GDM1 (cell line): ENCODE measurements around the gene ARV1.
"Not testable (repeated sequence)": the region's sequence is repeated elsewhere in the genome, so short reads cannot be mapped to it uniquely, and the experiment has no call there.

ENCODE experiments used
- DNase-seq: peaks from one replicate; lab custom pipeline; 2025; lab: John Stamatoyannopoulos, UW

ARV1 gene

GRCh38 chr1:230976825-230977747 lies 1.8 kb upstream of the ARV1 start:
- no peak for DNase-seq

GRCh38 chr1:230977761-230978490 lies 968 bp upstream of the ARV1 start:
- no peak for DNase-seq

- no peak for DNase-seq
These were observed 459 bp downstream of the ARV1 start for GRCh38 chr1:230979389-230979716.

- DNase-seq: no peak
These were observed 1.1 kb downstream of the ARV1 start for GRCh38 chr1:230979952-230980351.

GRCh38 chr1:230982696-230983095 lies 3.8 kb downstream of the ARV1 start:
- no peak for DNase-seq

GRCh38 chr1:230983811-230984210 lies 4.9 kb downstream of the ARV1 start:
- DNase-seq: no peak

GRCh38 chr1:230984622-230985515 lies 6.0 kb downstream of the ARV1 start:
- DNase-seq: not testable (repeated sequence)

- no peak for DNase-seq
These were observed 6.8 kb downstream of the ARV1 start for GRCh38 chr1:230985711-230986110.

- no peak for DNase-seq
These were observed 8.1 kb downstream of the ARV1 start for GRCh38 chr1:230986976-230987375.

- DNase-seq: no peak
These were observed 8.6 kb downstream of the ARV1 start for GRCh38 chr1:230987448-230987847.

GRCh38 chr1:230992100-230992774 lies 13.3 kb downstream of the ARV1 start:
- no peak for DNase-seq

GRCh38 chr1:230994860-230995259 lies 16.0 kb downstream of the ARV1 start:
- DNase-seq: no peak

GRCh38 chr1:231000201-231000600 lies 21.3 kb downstream of the ARV1 start:
- no peak for DNase-seq

- no peak for DNase-seq
These were observed 21.7 kb downstream of the ARV1 start for GRCh38 chr1:231000639-231001038.

- no peak for DNase-seq
These were observed 23.0 kb downstream of the ARV1 start for GRCh38 chr1:231001892-231002291.

- DNase-seq: not testable (repeated sequence)
These were observed 28.6 kb downstream of the ARV1 start for GRCh38 chr1:231007535-231007934.

GRCh38 chr1:231011360-231011759 lies 32.5 kb downstream of the ARV1 start:
- DNase-seq: no peak

- no peak for DNase-seq
These were observed 33.1 kb downstream of the ARV1 start for GRCh38 chr1:231011963-231012362.

- no peak for DNase-seq
These were observed 34.6 kb downstream of the ARV1 start for GRCh38 chr1:231013391-231014015.

- no peak for DNase-seq
These were observed 37.3 kb downstream of the ARV1 start for GRCh38 chr1:231016234-231016633.

GRCh38 chr1:231016966-231017365 lies 38.1 kb downstream of the ARV1 start:
- DNase-seq: no peak
